ENCODE results near the gene DGCR8.

The DGCR8 gene

DNA sequence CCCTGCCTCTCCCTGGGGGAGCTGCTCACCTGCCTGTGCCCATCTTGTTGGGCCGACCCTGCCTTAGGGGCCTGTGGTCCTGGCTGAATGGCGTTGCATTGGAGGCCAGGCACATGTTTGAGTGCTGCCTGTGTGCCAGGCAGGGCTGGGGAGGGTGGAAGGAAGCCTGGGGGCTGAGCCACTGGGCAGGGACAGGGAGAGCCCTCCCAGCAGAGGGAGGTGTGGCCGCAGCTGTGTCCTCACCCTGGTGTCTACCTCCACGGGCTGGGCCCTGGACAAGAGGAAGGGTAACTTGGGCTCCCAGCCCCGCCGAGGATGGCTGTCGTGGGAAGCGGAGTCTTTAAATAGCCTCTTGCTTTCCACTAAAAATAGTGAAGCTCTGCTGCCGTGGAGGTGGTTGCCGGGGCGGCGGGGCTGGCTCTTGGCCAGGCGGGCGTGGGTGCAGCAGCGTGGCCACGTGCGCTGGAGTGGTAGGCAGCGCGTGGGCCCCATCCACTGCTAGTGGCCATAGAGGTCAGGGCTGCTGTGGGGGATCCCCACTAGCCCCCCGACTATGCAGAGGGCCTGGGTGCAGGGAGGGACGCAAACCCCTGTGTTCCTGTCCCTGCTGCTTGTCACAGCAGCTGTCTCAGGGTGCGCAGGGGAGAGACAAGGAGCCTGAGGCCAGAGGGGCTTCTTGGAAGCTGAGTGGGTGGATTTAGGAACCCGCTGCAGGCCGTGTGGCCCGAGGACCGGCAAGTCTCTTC, 57.8 kb downstream of the DGCR8 start:
- H3K4me3 ChIP-seq (replicated peaks in 1 of 2; ENCODE audit: low read depth in 2 of 2, low read length in 2 of 2), result no peak overlapping the region
- DNase-seq (ENCODE audit: low read depth in 2 of 2), result no peak
- TF ChIP-seq, protein P1, sequence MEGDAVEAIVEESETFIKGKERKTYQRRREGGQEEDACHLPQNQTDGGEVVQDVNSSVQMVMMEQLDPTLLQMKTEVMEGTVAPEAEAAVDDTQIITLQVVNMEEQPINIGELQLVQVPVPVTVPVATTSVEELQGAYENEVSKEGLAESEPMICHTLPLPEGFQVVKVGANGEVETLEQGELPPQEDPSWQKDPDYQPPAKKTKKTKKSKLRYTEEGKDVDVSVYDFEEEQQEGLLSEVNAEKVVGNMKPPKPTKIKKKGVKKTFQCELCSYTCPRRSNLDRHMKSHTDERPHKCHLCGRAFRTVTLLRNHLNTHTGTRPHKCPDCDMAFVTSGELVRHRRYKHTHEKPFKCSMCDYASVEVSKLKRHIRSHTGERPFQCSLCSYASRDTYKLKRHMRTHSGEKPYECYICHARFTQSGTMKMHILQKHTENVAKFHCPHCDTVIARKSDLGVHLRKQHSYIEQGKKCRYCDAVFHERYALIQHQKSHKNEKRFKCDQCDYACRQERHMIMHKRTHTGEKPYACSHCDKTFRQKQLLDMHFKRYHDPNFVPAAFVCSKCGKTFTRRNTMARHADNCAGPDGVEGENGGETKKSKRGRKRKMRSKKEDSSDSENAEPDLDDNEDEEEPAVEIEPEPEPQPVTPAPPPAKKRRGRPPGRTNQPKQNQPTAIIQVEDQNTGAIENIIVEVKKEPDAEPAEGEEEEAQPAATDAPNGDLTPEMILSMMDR (IDR thresholded peaks at IDR 0.05; ENCODE audit: low read depth, low read length), result no peak

- TF ChIP-seq, protein P1 (IDR thresholded peaks at IDR 0.05; ENCODE audit: low read depth, low read length), result no peak
- no peak overlapping the region for H3K4me3 ChIP-seq (replicated peaks in 1 of 2; ENCODE audit: low read depth in 2 of 2, low read length in 2 of 2)
- no peak for DNase-seq (ENCODE audit: low read depth in 2 of 2)
Observed at GRCh38 chr22:20138417-20138738, 58.3 kb downstream of the DGCR8 start.

DNA sequence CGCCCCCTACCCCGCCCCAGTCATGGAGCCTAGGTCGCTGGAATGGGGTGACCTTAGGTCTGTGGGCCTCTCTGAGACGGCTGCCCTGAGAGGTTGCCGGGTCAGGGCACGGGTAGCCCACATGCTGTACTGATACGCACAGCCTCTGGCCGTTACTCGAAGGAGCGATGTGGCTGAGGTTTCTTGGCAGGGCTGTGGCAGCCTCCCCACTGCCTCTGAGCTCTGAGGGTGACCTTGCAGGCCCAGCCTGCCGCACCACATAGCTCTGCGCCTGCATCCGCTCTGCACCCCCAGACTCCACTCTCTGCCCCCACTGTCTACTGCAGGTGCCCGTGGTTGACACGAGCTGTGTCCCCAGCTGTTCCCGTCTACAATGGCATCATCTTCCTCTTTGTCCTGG, 58.8 kb downstream of the DGCR8 start:
- TF ChIP-seq, protein P1 (IDR thresholded peaks at IDR 0.05; ENCODE audit: low read depth, low read length), result no peak
- H3K4me3 ChIP-seq (replicated peaks in 1 of 2; ENCODE audit: low read depth in 2 of 2, low read length in 2 of 2), result no peak overlapping the region
- no peak for DNase-seq (ENCODE audit: low read depth in 2 of 2)

- H3K4me3 ChIP-seq (replicated peaks in 1 of 2; ENCODE audit: low read depth in 2 of 2, low read length in 2 of 2), result no peak overlapping the region
- no peak for DNase-seq (ENCODE audit: low read depth in 2 of 2)
- TF ChIP-seq, protein P1 (IDR thresholded peaks at IDR 0.05; ENCODE audit: low read depth, low read length), result no peak
Observed at GRCh38 chr22:20139391-20140106, 59.5 kb downstream of the DGCR8 start.

GRCh38 chr22:20140107-20140445, 60.0 kb downstream of the DGCR8 start:
- TF ChIP-seq, protein P1 (IDR thresholded peaks at IDR 0.05; ENCODE audit: low read depth, low read length), result no peak
- H3K4me3 ChIP-seq (replicated peaks in 1 of 2; ENCODE audit: low read depth in 2 of 2, low read length in 2 of 2), result no peak overlapping the region
- DNase-seq (ENCODE audit: low read depth in 2 of 2), result no peak

DNA sequence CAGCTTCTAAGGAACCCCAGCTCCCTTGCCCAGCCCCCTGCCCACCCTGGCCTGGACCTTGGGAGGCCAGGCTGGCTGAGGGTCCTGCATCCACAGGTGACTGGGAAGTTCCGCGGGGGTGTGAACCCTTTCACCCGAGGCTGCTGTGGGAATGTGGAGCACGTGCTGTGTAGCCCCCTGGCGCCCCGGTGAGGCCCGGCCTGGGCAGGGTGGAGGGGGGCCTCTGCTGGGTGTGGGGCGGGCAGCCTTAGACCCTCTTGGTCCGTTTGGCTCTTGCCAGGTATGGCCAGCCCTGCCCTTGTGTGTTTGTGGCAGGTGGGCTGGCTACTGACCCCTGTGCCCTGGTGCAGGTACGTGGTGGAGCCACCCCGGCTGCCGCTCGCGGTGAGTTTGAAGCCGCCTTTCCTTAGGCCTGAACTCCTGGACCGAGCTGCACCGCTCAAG, 60.5 kb downstream of the DGCR8 start:
- TF ChIP-seq, protein P1 (IDR thresholded peaks at IDR 0.05; ENCODE audit: low read depth, low read length), result no peak
- no peak overlapping the region for H3K4me3 ChIP-seq (replicated peaks in 1 of 2; ENCODE audit: low read depth in 2 of 2, low read length in 2 of 2)
- DNase-seq (ENCODE audit: low read depth in 2 of 2), result no peak
